ENCODE measurements around the gene LPIN2.
"Not testable (repeated sequence)": the region's sequence is repeated elsewhere in the genome, so short reads cannot be mapped to it uniquely, and the experiment has no call there.

LPIN2 gene

GRCh38 chr18:3029215-3029952 is 16.4 kb upstream of the LPIN2 start:
- no peaks in the 10 kb centered on the region for H3K27me3 ChIP-seq
- no peaks in the 10 kb centered on the region for H3K36me3 ChIP-seq
- H4K20me1 ChIP-seq, result no peaks in the 10 kb centered on the region
- H3K4me3 ChIP-seq, result no peak overlapping the region
- no peaks in the 10 kb centered on the region for H3K9me3 ChIP-seq
- 0 out of 2 replicates have a peak overlapping the region, but pooled peaks have one; percentile 18 for H3K27ac ChIP-seq
- peaks cover 16% of the 10 kb centered on the region for H3K4me1 ChIP-seq
- H3K9ac ChIP-seq, result no peak overlapping the region
- H3K4me2 ChIP-seq, result 0 out of 2 replicates have a peak overlapping the region, but pooled peaks have one; percentile 17
- TF ChIP-seq Cebpa-rat (IDR thresholded peaks at IDR 0.05), result no peak

DNA sequence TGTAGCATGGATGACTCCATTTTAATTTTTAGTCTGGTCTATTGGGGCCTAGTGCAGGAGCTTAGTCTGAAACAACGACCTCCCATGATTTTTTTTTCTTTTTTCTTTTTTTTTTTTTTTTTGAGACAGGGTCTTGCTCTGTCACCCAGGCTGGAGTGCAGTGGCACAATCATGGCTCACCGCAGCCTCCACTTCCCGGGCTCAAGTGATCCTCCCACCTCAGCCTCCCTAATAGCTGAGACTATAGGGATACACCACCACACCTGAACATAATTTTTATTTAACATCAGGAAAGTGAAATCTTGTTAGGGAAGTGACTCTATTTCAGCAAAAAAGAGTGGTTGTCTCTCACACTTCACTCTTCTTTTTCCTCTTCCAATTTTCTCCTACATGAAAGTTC is 15.2 kb upstream of the LPIN2 start:
- not testable (repeated sequence) for H3K4me3 ChIP-seq, H3K27me3 ChIP-seq, H3K9ac ChIP-seq, H3K27ac ChIP-seq, H3K36me3 ChIP-seq, H4K20me1 ChIP-seq, H3K4me2 ChIP-seq, H3K9me3 ChIP-seq
- H3K4me1 ChIP-seq, result peaks cover 16% of the 10 kb centered on the region

DNA sequence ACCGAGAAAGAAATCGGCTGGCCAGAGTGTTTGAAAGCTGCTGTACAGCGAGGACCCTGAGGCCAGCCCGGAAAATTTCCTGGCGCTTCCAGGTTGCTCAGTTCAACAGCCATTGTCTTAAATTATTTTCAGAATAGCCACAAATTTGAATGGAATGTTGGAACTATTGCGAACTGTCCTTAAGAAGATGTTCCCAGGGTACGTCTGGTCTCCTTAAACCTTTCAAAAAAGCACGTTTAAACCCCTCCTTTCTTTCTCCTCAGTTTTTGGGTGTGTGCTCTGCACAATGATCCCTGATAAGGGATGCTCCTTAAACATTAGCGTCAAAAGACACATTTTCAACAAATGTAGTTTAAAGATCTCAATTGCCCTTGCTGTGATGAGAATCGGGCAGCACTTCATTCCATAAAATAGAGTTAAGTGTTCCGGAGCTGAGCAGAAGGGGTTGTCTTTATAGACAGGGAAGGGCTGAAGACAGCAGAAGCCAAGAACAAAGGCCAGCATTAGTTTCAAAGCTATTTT is 14.5 kb upstream of the LPIN2 start:
- Histone ChIP-seq H3K4me2 (no peak overlapping the region), H3K36me3 (no peaks in the 10 kb centered on the region), H3K4me1 (peaks cover 16% of the 10 kb centered on the region), H4K20me1 (no peaks in the 10 kb centered on the region), H3K9me3 (no peaks in the 10 kb centered on the region), H3K9ac (no peak overlapping the region), H3K27ac (no peak overlapping the region), H3K27me3 (no peaks in the 10 kb centered on the region), H3K4me3 (no peak overlapping the region)
- TF ChIP-seq Cebpa-rat (IDR thresholded peaks at IDR 0.05), result no peak

GRCh38 chr18:3025544-3025943 is 12.6 kb upstream of the LPIN2 start:
- no peaks in the 10 kb centered on the region for H3K36me3 ChIP-seq
- TF ChIP-seq Cebpa-rat (IDR thresholded peaks at IDR 0.05), result no peak

GRCh38 chr18:3023603-3024002 is 10.7 kb upstream of the LPIN2 start:
- H3K9ac ChIP-seq, H3K4me3 ChIP-seq, H3K4me2 ChIP-seq, H3K27ac ChIP-seq, H3K9me3 ChIP-seq, H4K20me1 ChIP-seq, H3K27me3 ChIP-seq, H3K36me3 ChIP-seq: not testable (repeated sequence)
- peaks cover 11% of the 10 kb centered on the region for H3K4me1 ChIP-seq

More at GRCh38 chr18:3025544-3025943, 12.6 kb upstream of the LPIN2 start:
- Histone ChIP-seq H3K9ac (no peak overlapping the region), H3K9me3 (no peaks in the 10 kb centered on the region), H3K27me3 (no peaks in the 10 kb centered on the region), H4K20me1 (no peaks in the 10 kb centered on the region), H3K4me3 (no peak overlapping the region), H3K27ac (no peak overlapping the region), H3K4me2 (no peak overlapping the region), H3K4me1 (peaks cover 7% of the 10 kb centered on the region)

- Histone ChIP-seq H3K36me3 (no peaks in the 10 kb centered on the region), H3K4me2 (peak overlapping the region; percentile 80), H3K9ac (peak overlapping the region; percentile 52), H4K20me1 (peaks cover 3% of the 10 kb centered on the region), H3K9me3 (no peaks in the 10 kb centered on the region), H3K27me3 (no peaks in the 10 kb centered on the region), H3K4me1 (peaks cover 66% of the 10 kb centered on the region), H3K4me3 (peak overlapping the region; percentile 39), H3K27ac (peak overlapping the region; percentile 89)
- no peak for TF ChIP-seq Cebpa-rat (IDR thresholded peaks at IDR 0.05)
These were observed 3.8 kb upstream of the LPIN2 start for GRCh38 chr18:3016585-3017297.

DNA sequence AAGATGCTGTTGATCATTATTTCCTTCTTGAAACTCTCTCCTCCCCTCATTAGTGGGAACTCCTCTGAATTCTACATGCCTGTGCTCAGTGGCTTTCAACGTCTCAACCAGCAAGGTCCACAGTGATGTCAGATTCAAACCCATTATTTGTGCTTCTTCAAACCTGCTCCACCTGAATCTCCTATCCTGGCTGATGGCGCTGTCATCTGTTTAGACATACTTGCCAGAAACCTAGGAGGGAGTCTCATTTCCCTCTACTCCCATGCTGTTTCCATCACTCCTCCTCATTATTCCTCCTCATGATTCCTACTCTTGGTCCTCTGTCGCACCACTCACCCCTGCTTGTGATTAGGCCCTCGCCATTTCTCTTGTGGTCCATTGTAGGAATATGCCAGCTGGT is 2.9 kb upstream of the LPIN2 start:
- Histone ChIP-seq H3K4me1 (peaks cover 75% of the 10 kb centered on the region), H4K20me1 (peaks cover 12% of the 10 kb centered on the region), H3K4me3 (peak overlapping the region; percentile 39), H3K9me3 (no peaks in the 10 kb centered on the region), H3K27ac (peak overlapping the region; percentile 89), H3K4me2 (peak overlapping the region; percentile 80), H3K9ac (peak overlapping the region; percentile 52), H3K36me3 (peaks cover 9% of the 10 kb centered on the region), H3K27me3 (no peaks in the 10 kb centered on the region)
- no peak for TF ChIP-seq Cebpa-rat (IDR thresholded peaks at IDR 0.05)

DNA sequence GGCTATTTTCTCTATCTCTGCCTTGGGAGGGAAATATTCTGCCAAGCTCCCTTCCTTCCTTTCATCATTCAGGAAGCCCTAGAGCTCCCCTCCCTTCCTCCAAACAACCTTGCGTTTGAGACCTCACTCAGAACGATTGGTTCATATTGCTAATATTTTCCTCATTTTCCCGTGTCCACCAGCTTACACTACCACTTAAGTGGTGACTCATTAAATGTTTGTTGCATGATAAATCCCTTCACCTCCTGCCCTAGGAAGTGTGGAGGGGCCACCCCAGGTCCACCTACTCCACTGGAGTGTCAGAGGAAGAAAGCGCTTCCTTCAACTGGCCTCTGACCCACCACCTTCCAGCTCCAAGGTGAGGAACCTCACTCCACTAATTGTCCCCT is 2.3 kb upstream of the LPIN2 start:
- no peaks in the 10 kb centered on the region for H3K27me3 ChIP-seq
- peaks cover 15% of the 10 kb centered on the region for H3K36me3 ChIP-seq
- TF ChIP-seq Cebpa-rat (IDR thresholded peaks at IDR 0.05), result no peak
- peak overlapping the region; percentile 80 for H3K4me2 ChIP-seq
- H3K4me1 ChIP-seq, result peaks cover 82% of the 10 kb centered on the region
- peaks cover 19% of the 10 kb centered on the region for H4K20me1 ChIP-seq
- H3K27ac ChIP-seq, result peak overlapping the region; percentile 89
- H3K4me3 ChIP-seq, result peak overlapping the region; percentile 38
- peak overlapping the region; percentile 52 for H3K9ac ChIP-seq
- no peaks in the 10 kb centered on the region for H3K9me3 ChIP-seq

DNA sequence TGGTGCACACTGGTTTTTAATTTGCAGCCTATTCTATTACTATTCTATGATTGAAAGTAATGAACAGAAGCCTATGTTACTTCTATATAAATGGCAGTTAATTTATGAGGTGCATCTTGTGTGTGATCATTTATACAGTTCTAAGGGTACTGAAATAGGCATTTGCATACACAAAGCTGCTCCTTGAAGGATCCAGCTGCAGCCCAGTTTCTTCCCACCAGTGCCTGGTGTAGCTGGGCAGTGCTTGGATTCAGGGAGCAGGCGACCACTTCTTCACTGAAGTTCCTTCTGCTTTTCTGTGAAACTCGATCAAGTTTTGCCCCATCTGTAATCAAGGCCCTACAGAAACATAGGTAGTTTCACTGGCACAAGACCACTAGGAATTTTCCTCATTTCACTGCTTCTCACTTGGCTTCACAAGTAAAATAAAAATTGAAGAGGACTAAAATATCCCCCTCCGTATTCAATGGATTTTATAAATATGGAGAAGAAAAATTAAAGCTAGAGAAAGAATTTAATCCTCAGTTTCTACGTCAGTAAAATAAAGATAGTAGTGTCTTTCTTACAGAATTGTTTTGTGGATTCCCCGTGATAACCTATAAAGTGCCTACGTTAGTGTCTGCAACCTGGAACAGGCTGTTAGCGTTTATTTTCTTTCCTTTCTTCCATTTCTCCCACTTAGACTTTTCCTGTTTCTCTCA is 1.7 kb upstream of the LPIN2 start:
- peak overlapping the region; percentile 80 for H3K4me2 ChIP-seq
- H3K27me3 ChIP-seq, result no peaks in the 10 kb centered on the region
- peaks cover 87% of the 10 kb centered on the region for H3K4me1 ChIP-seq
- H4K20me1 ChIP-seq, result peaks cover 24% of the 10 kb centered on the region
- TF ChIP-seq Cebpa-rat (IDR thresholded peaks at IDR 0.05), result no peak
- H3K27ac ChIP-seq, result peak overlapping the region; percentile 89
- no peaks in the 10 kb centered on the region for H3K9me3 ChIP-seq
- peaks cover 21% of the 10 kb centered on the region for H3K36me3 ChIP-seq
- H3K9ac ChIP-seq, result peak overlapping the region; percentile 52
- H3K4me3 ChIP-seq, result peak overlapping the region; percentile 38
